Measurements from ENCODE around the gene HMG20B. TPM values are rescaled to one million over a fixed set of nuclear protein-coding genes. Genes with fewer than 3 reads are reported as not detected.

Gene HMG20B
- polyA plus RNA-seq, 1 donor from 2014 or later, result 22.6 TPM

- Histone ChIP-seq H3K4me3 (ENCODE audit: low read length) (no peak overlapping the region), H3K27ac (ENCODE audit: low read length) (no peak overlapping the region), H3K9me3 (ENCODE audit: low read length) (no peaks in the 10 kb centered on the region), H3K4me2 (ENCODE audit: low read length) (no peak overlapping the region), H3K79me2 (replicated peaks; ENCODE audit: insufficient read depth, low read length) (no peaks in the 10 kb centered on the region), H3K9me2 (ENCODE audit: insufficient read depth, low read length) (no peaks in the 10 kb centered on the region), H2AFZ (ENCODE audit: low read depth, low read length) (no peak overlapping the region), H3F3A (ENCODE audit: insufficient read depth, low read length, poor library complexity, severe bottlenecking) (no peaks in the 10 kb centered on the region), H4K20me1 (ENCODE audit: insufficient read depth) (no peaks in the 10 kb centered on the region), H3K36me3 (ENCODE audit: insufficient read depth, low read length) (no peaks in the 10 kb centered on the region), H3K9ac (ENCODE audit: low read length) (no peak overlapping the region), H3K27me3 (ENCODE audit: insufficient read depth, low read depth, low read length) (peaks cover under 1% of the 10 kb centered on the region)
- TF ChIP-seq MXI1 (conservative IDR thresholded peaks at IDR 0.05; ENCODE audit: poor library complexity, severe bottlenecking) (no peak), CTCF (IDR thresholded peaks at IDR 0.05; ENCODE audit: poor library complexity, severe bottlenecking) (no peak), RAD21 (conservative IDR thresholded peaks at IDR 0.05) (no peak), REST (IDR thresholded peaks at IDR 0.05; ENCODE audit: borderline replicate concordance) (no peak), TAF1 (IDR thresholded peaks at IDR 0.05; ENCODE audit: low read depth) (no peak), EZH2 (IDR thresholded peaks at IDR 0.05; ENCODE audit: borderline replicate concordance, insufficient read depth, low read length, poor library complexity, severe bottlenecking) (no peak), POLR2AphosphoS5 (IDR thresholded peaks at IDR 0.05) (no peak), EP300 (conservative IDR thresholded peaks at IDR 0.05; ENCODE audit: poor library complexity, severe bottlenecking) (no peak), SMC3 (conservative IDR thresholded peaks at IDR 0.05; ENCODE audit: poor library complexity) (no peak)
Measured at GRCh38 chr19:3591876-3592613, 19.3 kb downstream of the HMG20B start.

GRCh38 chr19:3593156-3593555 is 20.4 kb downstream of the HMG20B start:
- Histone ChIP-seq H3K9me2 (ENCODE audit: insufficient read depth, low read length) (no peaks in the 10 kb centered on the region), H3K4me3 (ENCODE audit: low read length) (no peak overlapping the region), H3K36me3 (ENCODE audit: insufficient read depth, low read length) (no peaks in the 10 kb centered on the region), H3K9me3 (ENCODE audit: low read length) (no peaks in the 10 kb centered on the region), H3K9ac (ENCODE audit: low read length) (no peak overlapping the region), H4K20me1 (ENCODE audit: insufficient read depth) (no peaks in the 10 kb centered on the region), H3F3A (ENCODE audit: insufficient read depth, low read length, poor library complexity, severe bottlenecking) (no peaks in the 10 kb centered on the region), H3K27ac (ENCODE audit: low read length) (no peak overlapping the region), H3K27me3 (ENCODE audit: insufficient read depth, low read depth, low read length) (no peaks in the 10 kb centered on the region), H3K4me2 (ENCODE audit: low read length) (no peak overlapping the region), H3K79me2 (replicated peaks; ENCODE audit: insufficient read depth, low read length) (no peaks in the 10 kb centered on the region), H2AFZ (ENCODE audit: low read depth, low read length) (no peak overlapping the region)
- TF ChIP-seq REST (IDR thresholded peaks at IDR 0.05; ENCODE audit: borderline replicate concordance) (no peak), POLR2AphosphoS5 (IDR thresholded peaks at IDR 0.05) (no peak)
